ENCODE data around the gene KDELR1. TPM values are rescaled to one million over a fixed set of nuclear protein-coding genes. Genes with fewer than 3 reads are reported as not detected.

KDELR1 gene
- total and polyA plus RNA-seq, 9 of the 15 experiments (the other 6 are each of a cell fraction or from before 2014, with no cell fraction given) = 6.1 to 165 (median 58.5) TPM

DNA sequence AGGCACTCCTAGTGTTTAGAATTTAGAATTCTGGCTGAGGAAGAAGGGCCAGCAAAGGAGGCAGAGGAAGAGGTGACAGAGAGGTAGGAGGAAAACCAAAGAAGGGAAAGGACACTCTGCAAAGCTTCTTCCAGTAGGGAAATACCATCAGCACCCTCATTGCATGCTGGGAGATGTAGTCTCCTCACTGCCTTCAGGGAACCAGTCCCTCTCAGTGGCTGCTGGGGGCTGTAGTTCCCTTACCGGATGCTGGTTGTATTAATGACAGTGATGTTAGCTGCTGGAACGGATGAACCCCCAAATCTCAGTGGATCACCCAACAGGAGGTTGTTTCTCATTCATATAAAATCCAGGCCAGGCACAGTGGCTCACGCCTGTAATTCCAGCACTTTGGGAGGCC, 12.3 kb upstream of the KDELR1 start (continued):
- TF ChIP-seq, protein P1, sequence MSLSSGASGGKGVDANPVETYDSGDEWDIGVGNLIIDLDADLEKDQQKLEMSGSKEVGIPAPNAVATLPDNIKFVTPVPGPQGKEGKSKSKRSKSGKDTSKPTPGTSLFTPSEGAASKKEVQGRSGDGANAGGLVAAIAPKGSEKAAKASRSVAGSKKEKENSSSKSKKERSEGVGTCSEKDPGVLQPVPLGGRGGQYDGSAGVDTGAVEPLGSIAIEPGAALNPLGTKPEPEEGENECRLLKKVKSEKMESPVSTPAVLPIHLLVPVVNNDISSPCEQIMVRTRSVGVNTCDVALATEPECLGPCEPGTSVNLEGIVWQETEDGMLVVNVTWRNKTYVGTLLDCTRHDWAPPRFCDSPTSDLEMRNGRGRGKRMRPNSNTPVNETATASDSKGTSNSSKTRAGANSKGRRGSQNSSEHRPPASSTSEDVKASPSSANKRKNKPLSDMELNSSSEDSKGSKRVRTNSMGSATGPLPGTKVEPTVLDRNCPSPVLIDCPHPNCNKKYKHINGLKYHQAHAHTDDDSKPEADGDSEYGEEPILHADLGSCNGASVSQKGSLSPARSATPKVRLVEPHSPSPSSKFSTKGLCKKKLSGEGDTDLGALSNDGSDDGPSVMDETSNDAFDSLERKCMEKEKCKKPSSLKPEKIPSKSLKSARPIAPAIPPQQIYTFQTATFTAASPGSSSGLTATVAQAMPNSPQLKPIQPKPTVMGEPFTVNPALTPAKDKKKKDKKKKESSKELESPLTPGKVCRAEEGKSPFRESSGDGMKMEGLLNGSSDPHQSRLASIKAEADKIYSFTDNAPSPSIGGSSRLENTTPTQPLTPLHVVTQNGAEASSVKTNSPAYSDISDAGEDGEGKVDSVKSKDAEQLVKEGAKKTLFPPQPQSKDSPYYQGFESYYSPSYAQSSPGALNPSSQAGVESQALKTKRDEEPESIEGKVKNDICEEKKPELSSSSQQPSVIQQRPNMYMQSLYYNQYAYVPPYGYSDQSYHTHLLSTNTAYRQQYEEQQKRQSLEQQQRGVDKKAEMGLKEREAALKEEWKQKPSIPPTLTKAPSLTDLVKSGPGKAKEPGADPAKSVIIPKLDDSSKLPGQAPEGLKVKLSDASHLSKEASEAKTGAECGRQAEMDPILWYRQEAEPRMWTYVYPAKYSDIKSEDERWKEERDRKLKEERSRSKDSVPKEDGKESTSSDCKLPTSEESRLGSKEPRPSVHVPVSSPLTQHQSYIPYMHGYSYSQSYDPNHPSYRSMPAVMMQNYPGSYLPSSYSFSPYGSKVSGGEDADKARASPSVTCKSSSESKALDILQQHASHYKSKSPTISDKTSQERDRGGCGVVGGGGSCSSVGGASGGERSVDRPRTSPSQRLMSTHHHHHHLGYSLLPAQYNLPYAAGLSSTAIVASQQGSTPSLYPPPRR (CRISPR knock-in tag; IDR thresholded peaks at IDR 0.05; ENCODE audit: borderline replicate concordance) = no peak
- TF ChIP-seq KLF1 (tag; IDR thresholded peaks at IDR 0.05) (no peak), POLR2B (IDR thresholded peaks at IDR 0.05; ENCODE audit: low read depth, partially characterized antibody) (peak; percentile 13), BACH1 (tag; IDR thresholded peaks at IDR 0.05) (no peak), XRCC4 (IDR thresholded peaks at IDR 0.05; ENCODE audit: extremely low read depth, insufficient read depth, insufficient read length) (no peak), ZNF23 (CRISPR knock-in tag; IDR thresholded peaks at IDR 0.05) (no peak)
- TF ChIP-seq, protein P2, sequence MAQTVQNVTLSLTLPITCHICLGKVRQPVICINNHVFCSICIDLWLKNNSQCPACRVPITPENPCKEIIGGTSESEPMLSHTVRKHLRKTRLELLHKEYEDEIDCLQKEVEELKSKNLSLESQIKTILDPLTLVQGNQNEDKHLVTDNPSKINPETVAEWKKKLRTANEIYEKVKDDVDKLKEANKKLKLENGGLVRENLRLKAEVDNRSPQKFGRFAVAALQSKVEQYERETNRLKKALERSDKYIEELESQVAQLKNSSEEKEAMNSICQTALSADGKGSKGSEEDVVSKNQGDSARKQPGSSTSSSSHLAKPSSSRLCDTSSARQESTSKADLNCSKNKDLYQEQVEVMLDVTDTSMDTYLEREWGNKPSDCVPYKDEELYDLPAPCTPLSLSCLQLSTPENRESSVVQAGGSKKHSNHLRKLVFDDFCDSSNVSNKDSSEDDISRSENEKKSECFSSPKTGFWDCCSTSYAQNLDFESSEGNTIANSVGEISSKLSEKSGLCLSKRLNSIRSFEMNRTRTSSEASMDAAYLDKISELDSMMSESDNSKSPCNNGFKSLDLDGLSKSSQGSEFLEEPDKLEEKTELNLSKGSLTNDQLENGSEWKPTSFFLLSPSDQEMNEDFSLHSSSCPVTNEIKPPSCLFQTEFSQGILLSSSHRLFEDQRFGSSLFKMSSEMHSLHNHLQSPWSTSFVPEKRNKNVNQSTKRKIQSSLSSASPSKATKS (CRISPR knock-in tag; IDR thresholded peaks at IDR 0.05) = no peak
- TF ChIP-seq, protein P3, sequence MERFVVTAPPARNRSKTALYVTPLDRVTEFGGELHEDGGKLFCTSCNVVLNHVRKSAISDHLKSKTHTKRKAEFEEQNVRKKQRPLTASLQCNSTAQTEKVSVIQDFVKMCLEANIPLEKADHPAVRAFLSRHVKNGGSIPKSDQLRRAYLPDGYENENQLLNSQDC (CRISPR knock-in tag; IDR thresholded peaks at IDR 0.05) = no peak
- TF ChIP-seq, protein P4, sequence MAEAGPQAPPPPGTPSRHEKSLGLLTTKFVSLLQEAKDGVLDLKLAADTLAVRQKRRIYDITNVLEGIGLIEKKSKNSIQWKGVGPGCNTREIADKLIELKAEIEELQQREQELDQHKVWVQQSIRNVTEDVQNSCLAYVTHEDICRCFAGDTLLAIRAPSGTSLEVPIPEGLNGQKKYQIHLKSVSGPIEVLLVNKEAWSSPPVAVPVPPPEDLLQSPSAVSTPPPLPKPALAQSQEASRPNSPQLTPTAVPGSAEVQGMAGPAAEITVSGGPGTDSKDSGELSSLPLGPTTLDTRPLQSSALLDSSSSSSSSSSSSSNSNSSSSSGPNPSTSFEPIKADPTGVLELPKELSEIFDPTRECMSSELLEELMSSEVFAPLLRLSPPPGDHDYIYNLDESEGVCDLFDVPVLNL (CRISPR knock-in tag; IDR thresholded peaks at IDR 0.05; ENCODE audit: low read depth) = no peak

All from K562 (cell line).